ENCODE measurements around the gene TMEM236. TPM values are rescaled to one million over a fixed set of nuclear protein-coding genes. Genes with fewer than 3 reads are reported as not detected.
"Not testable (repeated sequence)": the region's sequence is repeated elsewhere in the genome, so short reads cannot be mapped to it uniquely, and the experiment has no call there.

TMEM236 gene
- total and polyA plus RNA-seq, 2 of the 4 experiments (the other 2 are of a cell fraction) = not detected

DNA sequence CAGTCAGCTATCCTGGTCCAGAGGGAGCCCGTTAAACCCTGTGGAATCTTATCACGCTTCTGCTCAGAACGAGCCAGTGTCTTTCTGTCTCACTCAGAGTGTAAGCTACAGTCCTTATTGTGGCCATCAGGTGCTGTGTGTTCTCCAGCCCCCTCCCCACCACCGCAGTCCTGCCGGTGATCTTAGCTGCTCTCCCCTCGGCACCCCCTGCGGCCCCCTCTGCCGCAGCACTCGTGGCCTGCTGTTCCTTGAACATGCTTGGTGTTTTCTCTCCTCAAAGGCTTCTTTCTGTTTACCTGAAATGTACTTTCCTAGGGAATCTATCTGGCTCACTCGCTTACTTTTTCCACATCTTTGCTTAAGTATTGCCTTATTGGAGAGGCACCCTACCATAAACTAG lies 38.2 kb upstream of the TMEM236 start (continued):
- TF ChIP-seq, protein P1, sequence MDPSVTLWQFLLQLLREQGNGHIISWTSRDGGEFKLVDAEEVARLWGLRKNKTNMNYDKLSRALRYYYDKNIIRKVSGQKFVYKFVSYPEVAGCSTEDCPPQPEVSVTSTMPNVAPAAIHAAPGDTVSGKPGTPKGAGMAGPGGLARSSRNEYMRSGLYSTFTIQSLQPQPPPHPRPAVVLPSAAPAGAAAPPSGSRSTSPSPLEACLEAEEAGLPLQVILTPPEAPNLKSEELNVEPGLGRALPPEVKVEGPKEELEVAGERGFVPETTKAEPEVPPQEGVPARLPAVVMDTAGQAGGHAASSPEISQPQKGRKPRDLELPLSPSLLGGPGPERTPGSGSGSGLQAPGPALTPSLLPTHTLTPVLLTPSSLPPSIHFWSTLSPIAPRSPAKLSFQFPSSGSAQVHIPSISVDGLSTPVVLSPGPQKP (IDR thresholded peaks at IDR 0.05; ENCODE audit: borderline replicate concordance, low read depth, low read length) = no peak

DNA sequence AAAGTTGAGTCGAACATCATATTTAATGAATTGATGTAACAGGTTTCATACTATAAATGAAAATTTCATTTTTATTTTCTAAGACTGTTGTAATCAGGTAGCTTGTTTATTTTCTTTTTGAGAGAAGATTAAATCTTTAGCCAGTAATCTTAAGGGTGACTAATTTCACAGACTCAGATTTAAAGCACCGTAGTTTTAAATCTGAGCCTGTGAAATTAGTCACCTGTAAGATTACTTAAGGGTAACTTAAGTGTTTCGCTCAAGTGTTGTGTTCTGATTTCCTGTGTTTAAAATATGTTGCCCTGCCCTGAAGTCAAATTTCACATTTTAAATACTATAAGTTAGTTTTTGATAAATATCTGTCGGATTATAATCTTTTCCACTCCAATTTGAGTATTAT lies 35.8 kb upstream of the TMEM236 start:
- Histone ChIP-seq H3K9ac (ENCODE audit: low read depth, low read length) (no peak overlapping the region), H2AK5ac (ENCODE audit: low read depth, low read length) (no peak overlapping the region), H3K27ac (ENCODE audit: insufficient read depth, low read length) (no peak overlapping the region), H4K5ac (ENCODE audit: low read depth, low read length) (no peak overlapping the region), H3K9me1 (ENCODE audit: insufficient read depth, low read length) (no peaks in the 10 kb centered on the region), H4K20me1 (ENCODE audit: insufficient read depth, low read length) (no peaks in the 10 kb centered on the region; the same call in 1 of the 2 replicates), H3K4me2 (ENCODE audit: low read depth, low read length) (no peak overlapping the region), H2BK20ac (ENCODE audit: low read depth, low read length) (no peak overlapping the region), H3K18ac (ENCODE audit: low read depth, low read length) (no peak overlapping the region), H3K14ac (replicated peaks; ENCODE audit: low read depth, low read length) (no peak overlapping the region), H4K8ac (ENCODE audit: low read depth in 2 of 2, low read length in 2 of 2) (no peak overlapping the region), H4K91ac (ENCODE audit: insufficient read depth, low read depth, low read length) (no peak overlapping the region), H2AK9ac (replicated peaks; ENCODE audit: low read depth, low read length, poor library complexity) (no peak overlapping the region), H2AFZ (replicated peaks; ENCODE audit: low read length, poor library complexity) (no peak overlapping the region), H3K4me3 (ENCODE audit: insufficient read depth, low read depth, low read length) (no peak overlapping the region), H3K23ac (ENCODE audit: low read depth, low read length) (no peak overlapping the region), H3K79me1 (ENCODE audit: low read depth in 1 of 2, low read length in 2 of 2) (peaks cover 0 to 4% of the 10 kb centered on the region in 2 experiments; a peak in 1 of 4 replicates), H2BK15ac (ENCODE audit: low read depth, low read length) (no peak overlapping the region), H2BK120ac (ENCODE audit: low read depth, low read length) (no peak overlapping the region), H3K4me1 (ENCODE audit: control insufficient read depth, insufficient read depth, low read length) (no peaks in the 10 kb centered on the region), H2BK5ac (ENCODE audit: low read depth, low read length, poor library complexity, severe bottlenecking) (no peak overlapping the region), H3K4ac (ENCODE audit: low read depth, low read length) (no peak overlapping the region), H3K56ac (ENCODE audit: extremely low read depth, insufficient read depth, low read length) (no peak overlapping the region), H3K9me3 (ENCODE audit: control insufficient read depth, insufficient read depth, low read length) (no peaks in the 10 kb centered on the region), H3K27me3 (ENCODE audit: control insufficient read depth, insufficient read depth, low read length) (no peaks in the 10 kb centered on the region), H3K36me3 (ENCODE audit: control insufficient read depth, insufficient read depth, low read length) (peaks cover 21% of the 10 kb centered on the region)
- in situ Hi-C loops (cut with MboI; ENCODE audit: low sequenced_read_pairs) = no loop called here
- dilution Hi-C loops (cut with HindIII; ENCODE audit: low sequenced_read_pairs, unreplicated experiment) = no loop called here
- no peak for TF ChIP-seq NFE2L2 (IDR thresholded peaks at IDR 0.05; ENCODE audit: low read depth, low read length)
- DNase-seq = no peak
- intact Hi-C loops (cut with micrococcal nuclease) = no loop called here
- no TSS peak for BruUV-seq (replicated peaks)
- no CpG with 5 or more reads among the region's 4 CpGs for WGBS, 2 experiments (ENCODE audit: extremely low coverage in 2 of 2, insufficient read length in 1 of 2)
- CTCF ChIA-PET = no interaction called here
- POLR2A ChIA-PET (ENCODE audit: unreplicated experiment) = no interaction called here
- ATAC-seq (ENCODE audit: low read depth) = no peak

DNA sequence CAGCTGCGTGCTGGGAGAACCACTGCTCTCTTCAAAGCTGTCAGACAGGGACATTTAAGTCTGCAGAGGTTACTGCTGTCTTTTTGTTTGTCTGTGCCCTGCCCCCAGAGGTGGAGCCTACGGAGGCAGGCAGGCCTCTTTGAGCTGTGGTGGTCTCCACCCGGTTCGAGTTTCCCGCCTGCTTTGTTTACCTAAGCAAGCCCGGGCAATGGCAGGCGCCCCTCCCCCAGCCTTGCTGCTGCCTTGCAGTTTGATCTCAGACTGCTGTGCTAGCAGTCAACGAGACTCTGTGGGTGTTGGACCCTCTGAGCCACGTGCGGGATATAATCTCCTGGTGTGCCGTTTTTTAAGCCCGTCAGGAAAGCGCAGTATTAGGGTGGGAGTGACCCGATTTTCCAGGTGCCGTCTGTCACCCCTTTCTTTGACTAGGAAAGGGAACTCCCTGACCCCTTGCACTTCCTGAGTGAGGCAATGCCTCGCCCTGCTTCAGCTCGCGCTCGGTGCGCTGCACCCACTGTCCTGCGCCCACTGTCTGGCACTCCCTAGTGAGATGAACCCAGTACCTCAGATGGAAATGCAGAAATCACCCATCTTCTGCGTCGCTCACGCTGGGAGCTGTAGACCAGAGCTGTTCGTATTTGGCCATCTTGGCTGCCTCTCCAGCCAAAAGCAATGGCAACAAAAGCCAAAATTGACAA lies 29.5 kb upstream of the TMEM236 start:
- H3K56ac ChIP-seq (ENCODE audit: extremely low read depth, insufficient read depth, low read length); dilution Hi-C loops (cut with HindIII; ENCODE audit: low sequenced_read_pairs, unreplicated experiment); CTCF ChIA-PET; H3K36me3 ChIP-seq (ENCODE audit: control insufficient read depth, insufficient read depth, low read length); H4K20me1 ChIP-seq (ENCODE audit: insufficient read depth, low read length); H2AK5ac ChIP-seq (ENCODE audit: low read depth, low read length); H3K27me3 ChIP-seq (ENCODE audit: control insufficient read depth, insufficient read depth, low read length); H2BK15ac ChIP-seq (ENCODE audit: low read depth, low read length); H2AFZ ChIP-seq (replicated peaks; ENCODE audit: low read length, poor library complexity); H2BK5ac ChIP-seq (ENCODE audit: low read depth, low read length, poor library complexity, severe bottlenecking); H3K23ac ChIP-seq (ENCODE audit: low read depth, low read length); H3K9me3 ChIP-seq (ENCODE audit: control insufficient read depth, insufficient read depth, low read length); H3K18ac ChIP-seq (ENCODE audit: low read depth, low read length); H2BK20ac ChIP-seq (ENCODE audit: low read depth, low read length); H4K5ac ChIP-seq (ENCODE audit: low read depth, low read length); H3K9me1 ChIP-seq (ENCODE audit: insufficient read depth, low read length); DNase-seq; H3K4me3 ChIP-seq (ENCODE audit: insufficient read depth, low read depth, low read length); H3K14ac ChIP-seq (replicated peaks; ENCODE audit: low read depth, low read length); H3K4me1 ChIP-seq (ENCODE audit: control insufficient read depth, insufficient read depth, low read length); ATAC-seq (ENCODE audit: low read depth); H2AK9ac ChIP-seq (replicated peaks; ENCODE audit: low read depth, low read length, poor library complexity); BruUV-seq (replicated peaks); intact Hi-C loops (cut with micrococcal nuclease); H2BK120ac ChIP-seq (ENCODE audit: low read depth, low read length); POLR2A ChIA-PET (ENCODE audit: unreplicated experiment); H3K9ac ChIP-seq (ENCODE audit: low read depth, low read length); H3K79me1 ChIP-seq (ENCODE audit: low read depth in 1 of 2, low read length in 2 of 2); H3K4me2 ChIP-seq (ENCODE audit: low read depth, low read length); H4K8ac ChIP-seq (ENCODE audit: low read depth in 2 of 2, low read length in 2 of 2); in situ Hi-C loops (cut with MboI; ENCODE audit: low sequenced_read_pairs); H3K27ac ChIP-seq (ENCODE audit: insufficient read depth, low read length); H3K4ac ChIP-seq (ENCODE audit: low read depth, low read length); H4K91ac ChIP-seq (ENCODE audit: insufficient read depth, low read depth, low read length): not testable (repeated sequence)
- 55% methylated on average over 4 of the region's 25 CpGs; no CpG with 5 or more reads in 1 of the 2 experiments for WGBS, 2 experiments (ENCODE audit: extremely low coverage in 2 of 2, insufficient read length in 1 of 2)
